C4-2B (cell line): ENCODE results near the gene SLC17A5.

ENCODE experiments used
- ZFX ChIP-seq: fragments of 450-650 bp; IDR thresholded peaks from 2 replicates; pipeline ENCODE4 v1.6.1; 2017
- TF ChIP-seq, protein P1 (sequence below): fragments of 450-650 bp; conservative IDR thresholded peaks from 2 replicates; pipeline ENCODE4 v1.5.1; 2017; ENCODE audit warnings: mild to moderate bottlenecking

DNA sequence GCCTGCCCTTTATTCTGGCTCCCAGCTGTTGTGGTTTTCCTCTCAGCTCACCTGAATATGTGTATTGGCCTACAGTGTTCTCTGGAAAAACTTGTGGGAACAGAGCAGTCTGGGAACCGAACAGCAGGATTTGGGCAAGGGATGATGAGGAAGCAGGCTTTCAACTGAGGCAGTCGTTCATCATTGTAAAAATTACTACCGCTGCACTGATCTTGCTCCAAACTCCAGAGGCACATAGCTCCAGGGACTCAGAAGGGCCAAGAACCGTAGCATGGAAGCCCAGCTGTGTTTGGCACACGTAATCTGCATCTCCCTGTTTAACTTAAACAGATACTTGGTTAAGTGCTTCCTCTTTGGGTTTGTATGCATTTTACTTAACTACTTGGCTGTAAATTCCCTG is 84.7 kb downstream of the SLC17A5 start:
- TF ChIP-seq, protein P1, sequence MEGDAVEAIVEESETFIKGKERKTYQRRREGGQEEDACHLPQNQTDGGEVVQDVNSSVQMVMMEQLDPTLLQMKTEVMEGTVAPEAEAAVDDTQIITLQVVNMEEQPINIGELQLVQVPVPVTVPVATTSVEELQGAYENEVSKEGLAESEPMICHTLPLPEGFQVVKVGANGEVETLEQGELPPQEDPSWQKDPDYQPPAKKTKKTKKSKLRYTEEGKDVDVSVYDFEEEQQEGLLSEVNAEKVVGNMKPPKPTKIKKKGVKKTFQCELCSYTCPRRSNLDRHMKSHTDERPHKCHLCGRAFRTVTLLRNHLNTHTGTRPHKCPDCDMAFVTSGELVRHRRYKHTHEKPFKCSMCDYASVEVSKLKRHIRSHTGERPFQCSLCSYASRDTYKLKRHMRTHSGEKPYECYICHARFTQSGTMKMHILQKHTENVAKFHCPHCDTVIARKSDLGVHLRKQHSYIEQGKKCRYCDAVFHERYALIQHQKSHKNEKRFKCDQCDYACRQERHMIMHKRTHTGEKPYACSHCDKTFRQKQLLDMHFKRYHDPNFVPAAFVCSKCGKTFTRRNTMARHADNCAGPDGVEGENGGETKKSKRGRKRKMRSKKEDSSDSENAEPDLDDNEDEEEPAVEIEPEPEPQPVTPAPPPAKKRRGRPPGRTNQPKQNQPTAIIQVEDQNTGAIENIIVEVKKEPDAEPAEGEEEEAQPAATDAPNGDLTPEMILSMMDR = no peak
- TF ChIP-seq ZFX = no peak
